CD4-positive, alpha-beta T cell treated with Interleukin-21 for 1 hour (primary cell): ENCODE measurements around the gene ERCC2.
"Not testable (repeated sequence)": the region's sequence is repeated elsewhere in the genome, so short reads cannot be mapped to it uniquely, and the experiment has no call there.

ENCODE experiments used
- DNase-seq: peaks from one replicate; pipeline ENCODE4 v3.0.0-alpha.2; 2020

The ERCC2 gene

GRCh38 chr19:45352914-45353796 lies 17.2 kb downstream of the ERCC2 start:
- DNase-seq: no peak

- no peak for DNase-seq
These were observed 17.9 kb downstream of the ERCC2 start for GRCh38 chr19:45352471-45352870.

GRCh38 chr19:45352062-45352461 lies 18.3 kb downstream of the ERCC2 start:
- DNase-seq: no peak

GRCh38 chr19:45351401-45351952 lies 18.9 kb downstream of the ERCC2 start:
- DNase-seq: no peak

GRCh38 chr19:45350477-45351058 lies 19.8 kb downstream of the ERCC2 start:
- no peak for DNase-seq

- DNase-seq: no peak
These were observed 20.9 kb downstream of the ERCC2 start for GRCh38 chr19:45349430-45349941.

- no peak for DNase-seq
These were observed 21.3 kb downstream of the ERCC2 start for GRCh38 chr19:45349126-45349415.

GRCh38 chr19:45348367-45349125 lies 21.8 kb downstream of the ERCC2 start:
- no peak for DNase-seq

- no peak for DNase-seq
These were observed 22.6 kb downstream of the ERCC2 start for GRCh38 chr19:45347570-45348366.

GRCh38 chr19:45346449-45346848 lies 23.9 kb downstream of the ERCC2 start:
- DNase-seq: no peak

GRCh38 chr19:45345506-45345860 lies 24.9 kb downstream of the ERCC2 start:
- no peak for DNase-seq

- no peak for DNase-seq
These were observed 25.5 kb downstream of the ERCC2 start for GRCh38 chr19:45344621-45345505.

- no peak for DNase-seq
These were observed 27.5 kb downstream of the ERCC2 start for GRCh38 chr19:45342911-45343310.

- peak; percentile 9 for DNase-seq
These were observed 29.4 kb downstream of the ERCC2 start for GRCh38 chr19:45340899-45341453.

- peak; percentile 35 for DNase-seq
These were observed 30.0 kb downstream of the ERCC2 start, which contains the start of gene KLC3 for GRCh38 chr19:45340232-45340898. Gene KLC3 (plus strand): TSS chr19:45340750. CDS start chr19:45345542, 4,792 bp downstream.

GRCh38 chr19:45339629-45340028 lies 30.7 kb downstream of the ERCC2 start:
- DNase-seq: no peak

- DNase-seq: no peak
These were observed 33.6 kb downstream of the ERCC2 start for GRCh38 chr19:45336696-45337251.

- not testable (repeated sequence) for DNase-seq
These were observed 35.5 kb downstream of the ERCC2 start for GRCh38 chr19:45334881-45335280.

- DNase-seq: no peak
These were observed 36.6 kb downstream of the ERCC2 start for GRCh38 chr19:45333609-45334303.
